CD4-positive, alpha-beta memory T cell (primary cell): ENCODE data around the gene ACVR2B. TPM values are rescaled to one million over a fixed set of nuclear protein-coding genes. Genes with fewer than 3 reads are reported as not detected.
"Not testable (repeated sequence)": the region's sequence is repeated elsewhere in the genome, so short reads cannot be mapped to it uniquely, and the experiment has no call there.

Source experiments
- CTCF ChIA-PET: fragments of 350-600 bp; sonication (Branson Sonifier 250); formaldehyde crosslinking; loops from one replicate; lab custom pipeline; 2021; ENCODE audit warnings: inconsistent platforms; ENCODE audit not compliant: partially characterized antibody; lab: Charles Lee
- POLR2A ChIA-PET: fragments of 350-600 bp; sonication (Branson Sonifier 250); formaldehyde crosslinking; loops from one replicate; lab custom pipeline; 2021; ENCODE audit not compliant: partially characterized antibody; lab: Charles Lee
- DNase-seq, 5 donors: peaks; one replicate each; pipeline versions ENCODE4 v3.0.0 to v3.0.0-alpha.2; 2020 to 2022; ENCODE audit warnings: mixed read lengths in 1 of 5
- H3K27ac ChIP-seq: one replicate; pipeline ENCODE4 v1.7.0; 2013; ENCODE audit warnings: low read depth, low read length
- H3K27me3 ChIP-seq: 2 replicates; pipeline ENCODE4 v1.7.0; 2013; ENCODE audit warnings: mild to moderate bottlenecking, low read length, moderate library complexity; ENCODE audit not compliant: insufficient read depth
- H3K36me3 ChIP-seq: 2 replicates; pipeline ENCODE4 v1.7.0; 2013; ENCODE audit warnings: mild to moderate bottlenecking, low read length, moderate library complexity; ENCODE audit not compliant: insufficient read depth
- H3K4me1 ChIP-seq: 2 replicates; pipeline ENCODE4 v1.7.0; 2013; ENCODE audit warnings: mild to moderate bottlenecking, low read length, moderate library complexity; ENCODE audit not compliant: insufficient read depth
- H3K4me3 ChIP-seq, 2 donors: one replicate each; pipeline ENCODE4 v1.7.0; 2013; ENCODE audit warnings: low read length in 2 of 2, mild to moderate bottlenecking in 1 of 2
- H3K9me3 ChIP-seq, 2 donors: one replicate each; pipeline ENCODE4 v1.7.0; 2013; ENCODE audit warnings: low read length in 2 of 2, control low read depth in 1 of 2; ENCODE audit not compliant: control insufficient read depth in 1 of 2
- H3K27ac Mint-ChIP-seq, 7 donors: one replicate each; pipeline ENCODE4 v1.8.0; 2020 to 2021; ENCODE audit warnings: mixed read lengths in 7 of 7, mild to moderate bottlenecking in 6 of 7, inconsistent platforms in 3 of 7, moderate library complexity in 3 of 7
- H3K27me3 Mint-ChIP-seq, 2 donors: one replicate each; pipeline ENCODE4 v1.8.0; 2020 to 2021; ENCODE audit warnings: mixed read lengths in 2 of 2
- H3K36me3 Mint-ChIP-seq, 2 donors: one replicate each; pipeline ENCODE4 v1.8.0; 2020 to 2021; ENCODE audit warnings: mixed read lengths in 2 of 2, inconsistent platforms in 1 of 2, mild to moderate bottlenecking in 1 of 2
- H3K4me1 Mint-ChIP-seq, 4 donors: one replicate each; pipeline ENCODE4 v1.8.0; 2020 to 2021; ENCODE audit warnings: mixed read lengths in 4 of 4, mild to moderate bottlenecking in 1 of 4
- H3K4me3 Mint-ChIP-seq, 8 donors: one replicate each; pipeline ENCODE4 v1.8.0; 2020 to 2021; ENCODE audit warnings: mixed read lengths in 8 of 8, mild to moderate bottlenecking in 7 of 8, moderate library complexity in 6 of 8, inconsistent platforms in 3 of 8
- H3K9me3 Mint-ChIP-seq, 8 donors: one replicate each; pipeline ENCODE4 v1.8.0; 2020 to 2021; ENCODE audit warnings: mixed read lengths in 8 of 8, mild to moderate bottlenecking in 5 of 8, inconsistent platforms in 3 of 8, moderate library complexity in 1 of 8
- intact Hi-C: fragments of 100-400 bp; cut with micrococcal nuclease; formaldehyde crosslinking; loops from one replicate; pipeline ENCODE4 v1.15.1; 2023
- polyA plus RNA-seq, 2 donors: library from polyadenylated mRNA; unstranded; fragments of 300-500 nt; fragmentation: Illumina TruSeq; gene quantifications; one replicate each; pipeline ENCODE4 v1.2.3, GENCODE V29; 2021
- total RNA-seq, 2 experiments: library from RNA; stranded (reverse); gene quantifications; one replicate each; pipeline ENCODE4 v1.2.3, GENCODE V29; 2021

Gene ACVR2B
- total RNA-seq (10 to 100 TPM; 12.3 to 13.2 TPM), polyA plus RNA-seq (1 to 10 TPM in 1 of 2 donors, under 1 TPM in 1; 0.44 to 2.0 TPM)

- peak within 1 kb of the TSS; percentile 31 for H3K27ac ChIP-seq
- H3K4me3 ChIP-seq, result peak within 1 kb of the TSS; percentile 72 to 78
- peaks cover 0 to 5% (median 0%) of the 10 kb centered on the region in 8 donors for H3K9me3 Mint-ChIP-seq
- no peaks in the 10 kb centered on the region for H3K9me3 ChIP-seq
- peaks cover 0 to 7% of the 10 kb centered on the region in 2 donors for H3K36me3 Mint-ChIP-seq
- H3K27me3 ChIP-seq, result no peaks in the 10 kb centered on the region
- H3K4me3 Mint-ChIP-seq, result peak within 1 kb of the TSS; percentile 96 to 100 (median 97)
- H3K36me3 ChIP-seq, result no peaks in the 10 kb centered on the region
- peak within 1 kb of the TSS; percentile 41 to 95 (median 92) for H3K27ac Mint-ChIP-seq
- intact Hi-C loops, result loop anchor here (1.0 to 10.0 kb wide), 3 partner anchors 43 to 318 kb away; partner anchors contain the start of genes ACAA1, EXOG, MYD88 and XYLB
- peak; percentile 56 to 62 (median 57) for DNase-seq
- ChIA-PET POLR2A (interaction anchor here (1.0 to 1.7 kb wide), 8 partner anchors 10 to 289 kb away, joined by 3 to 6 read pairs (median 4); partner anchors contain the start of gene OXSR1), CTCF (interaction anchor here (0.6 to 2.4 kb wide), 3 partner anchors 27 to 107 kb away, joined by 5 to 16 read pairs (median 6); partner anchors contain the start of gene XYLB)
- no peaks in the 10 kb centered on the region for H3K27me3 Mint-ChIP-seq
- H3K4me1 ChIP-seq, result peaks cover 17% of the 10 kb centered on the region
- H3K4me1 Mint-ChIP-seq, result peaks cover 10 to 39% (median 19%) of the 10 kb centered on the region in 4 donors
Measured at GRCh38 chr3:38453075-38453912, at the start of gene ACVR2B. TSS of gene ACVR2B (plus strand) at chr3:38453890. CDS start at chr3:38454323, 433 bp downstream.

- POLR2A ChIA-PET, result no interaction called here
- H3K4me3 ChIP-seq, result no peak overlapping the region
- H3K27me3 ChIP-seq, result no peaks in the 10 kb centered on the region
- Mint-ChIP-seq H3K9me3 (peaks cover 0 to 3% (median 0%) of the 10 kb centered on the region in 8 donors), H3K36me3 (peaks cover 0 to 3% of the 10 kb centered on the region in 2 donors), H3K27ac (no peak overlapping the region), H3K27me3 (no peaks in the 10 kb centered on the region), H3K4me3 (no peak overlapping the region), H3K4me1 (no peaks in the 10 kb centered on the region)
- CTCF ChIA-PET, result interaction anchor here (0.7 kb wide), 1 partner anchor 76 kb away, joined by 3 read pairs; no protein-coding TSS in a partner anchor
- no peak overlapping the region for H3K27ac ChIP-seq
- no peaks in the 10 kb centered on the region for H3K36me3 ChIP-seq
- H3K4me1 ChIP-seq, result no peaks in the 10 kb centered on the region
- intact Hi-C loops, result no loop called here
- H3K9me3 ChIP-seq, result no peaks in the 10 kb centered on the region
- DNase-seq, result no peak
Measured at GRCh38 chr3:38404286-38404685, 49.4 kb upstream of the ACVR2B start.

GRCh38 chr3:38411591-38411990 is 42.1 kb upstream of the ACVR2B start:
- POLR2A ChIA-PET, result interaction anchor here (0.7 kb wide), 1 partner anchor 308 kb away, joined by 3 read pairs; no protein-coding TSS in a partner anchor
- CTCF ChIA-PET, result no interaction called here
- Histone ChIP-seq H3K4me3 (no peak overlapping the region), H3K36me3 (no peaks in the 10 kb centered on the region), H3K4me1 (no peaks in the 10 kb centered on the region), H3K27ac (no peak overlapping the region), H3K9me3 (no peaks in the 10 kb centered on the region), H3K27me3 (no peaks in the 10 kb centered on the region)
- DNase-seq, result no peak
- H3K9me3 Mint-ChIP-seq, result peaks cover 0 to 3% (median 0%) of the 10 kb centered on the region in 8 donors
- H3K27me3 Mint-ChIP-seq, result no peaks in the 10 kb centered on the region
- no peak overlapping the region for H3K4me3 Mint-ChIP-seq
- no peak overlapping the region for H3K27ac Mint-ChIP-seq
- no peaks in the 10 kb centered on the region for H3K36me3 Mint-ChIP-seq
- no peaks in the 10 kb centered on the region for H3K4me1 Mint-ChIP-seq
- intact Hi-C loops, result no loop called here

GRCh38 chr3:38420758-38421157 is 32.9 kb upstream of the ACVR2B start:
- H3K4me3 ChIP-seq, H3K9me3 Mint-ChIP-seq, H3K27me3 Mint-ChIP-seq, H3K9me3 ChIP-seq, DNase-seq, H3K36me3 Mint-ChIP-seq, H3K27ac ChIP-seq, H3K27me3 ChIP-seq, H3K36me3 ChIP-seq: not testable (repeated sequence)
- peaks cover 29% of the 10 kb centered on the region for H3K4me1 ChIP-seq
- H3K27ac Mint-ChIP-seq, result peak overlapping the region in 4 of 7 donors; percentile 29 to 93 (median 83)
- POLR2A ChIA-PET, result interaction anchor here (0.9 to 1.8 kb wide), 2 partner anchors 35 to 46 kb away, joined by 3 to 8 read pairs; no protein-coding TSS in a partner anchor
- CTCF ChIA-PET, result interaction anchor here (1.2 kb wide), 1 partner anchor 74 kb away, joined by 7 read pairs; the partner anchor contains the start of gene XYLB
- intact Hi-C loops, result loop anchor here (10.0 kb wide), 1 partner anchor 46 kb away; no protein-coding TSS in a partner anchor
- peaks cover 19 to 33% (median 23%) of the 10 kb centered on the region in 4 donors for H3K4me1 Mint-ChIP-seq
- peak overlapping the region in 3 of 8 donors; percentile 23 to 78 (median 34) for H3K4me3 Mint-ChIP-seq

- H3K27ac ChIP-seq, result no peak overlapping the region
- no peak for DNase-seq
- H3K27me3 ChIP-seq, result no peaks in the 10 kb centered on the region
- no peaks in the 10 kb centered on the region for H3K9me3 ChIP-seq
- Mint-ChIP-seq H3K27ac (peak overlapping the region in 1 of 7 donors; percentile 89), H3K36me3 (no peaks in the 10 kb centered on the region), H3K27me3 (no peaks in the 10 kb centered on the region), H3K4me3 (peak overlapping the region in 3 of 8 donors; percentile 35 to 78 (median 54)), H3K4me1 (peaks cover 26 to 44% (median 32%) of the 10 kb centered on the region in 4 donors), H3K9me3 (no peaks in the 10 kb centered on the region)
- ChIA-PET CTCF (interaction anchor here (1.2 kb wide), 1 partner anchor 75 kb away, joined by 7 read pairs; the partner anchor contains the start of gene XYLB), POLR2A (interaction anchor here (0.7 to 1.8 kb wide), 2 partner anchors 17 to 34 kb away, joined by 4 to 8 read pairs; no protein-coding TSS in a partner anchor)
- intact Hi-C loops, result loop anchor here (10.0 kb wide), 1 partner anchor 47 kb away; no protein-coding TSS in a partner anchor
- peaks cover 40% of the 10 kb centered on the region for H3K4me1 ChIP-seq
- H3K36me3 ChIP-seq, result no peaks in the 10 kb centered on the region
- no peak overlapping the region for H3K4me3 ChIP-seq
Measured at GRCh38 chr3:38421679-38422336, 31.9 kb upstream of the ACVR2B start.

- POLR2A ChIA-PET, result interaction anchor here (0.9 to 2.9 kb wide), 7 partner anchors 10 to 261 kb away, joined by 3 to 13 read pairs (median 4); partner anchors contain the start of gene OXSR1
- H3K4me1 ChIP-seq, result peaks cover 44% of the 10 kb centered on the region
- not testable (repeated sequence) for H3K36me3 Mint-ChIP-seq, H3K9me3 ChIP-seq, H3K4me3 ChIP-seq, H3K27me3 ChIP-seq, H3K9me3 Mint-ChIP-seq, H3K27me3 Mint-ChIP-seq, H3K27ac ChIP-seq, H3K36me3 ChIP-seq
- H3K4me3 Mint-ChIP-seq, result peak overlapping the region; percentile 45 to 84 (median 77)
- H3K4me1 Mint-ChIP-seq, result peaks cover 33 to 54% (median 40%) of the 10 kb centered on the region in 4 donors
- peak; percentile 27 to 49 (median 42) for DNase-seq
- CTCF ChIA-PET, result interaction anchor here (0.7 to 4.1 kb wide), 4 partner anchors 31 to 452 kb away, joined by 3 to 20 read pairs (median 3); partner anchors contain the start of gene XYLB
- peak overlapping the region in 6 of 7 donors; percentile 3 to 92 (median 84) for H3K27ac Mint-ChIP-seq
- intact Hi-C loops, result loop anchor here (10.0 kb wide), 1 partner anchor 52 kb away; no protein-coding TSS in a partner anchor
Measured at GRCh38 chr3:38426798-38427426, 26.8 kb upstream of the ACVR2B start.
